ENCODE results near the gene INO80D. TPM values are rescaled to one million over a fixed set of nuclear protein-coding genes. Genes with fewer than 3 reads are reported as not detected.
"Not testable (repeated sequence)": the region's sequence is repeated elsewhere in the genome, so short reads cannot be mapped to it uniquely, and the experiment has no call there.

Gene INO80D
- total RNA-seq, 2 experiments from 2014 or later: 45.3 to 48.9 TPM

- H3K9me3 Mint-ChIP-seq: no peaks in the 10 kb centered on the region
- H3K27me3 Mint-ChIP-seq: no peaks in the 10 kb centered on the region
- no peak for ATAC-seq (ENCODE audit: poor library complexity)
- no peak overlapping the region for H3K27ac ChIP-seq (ENCODE audit: low read depth in 1 of 2, low read length in 2 of 2)
- H3K4me1 Mint-ChIP-seq (ENCODE audit: low read depth): no peaks in the 10 kb centered on the region
- H3K4me3 Mint-ChIP-seq: no peak overlapping the region
- no peaks in the 10 kb centered on the region for H3K36me3 Mint-ChIP-seq (ENCODE audit: low read depth)
- H3K27ac Mint-ChIP-seq: no peak overlapping the region
- no peaks in the 10 kb centered on the region for H3K36me3 ChIP-seq (ENCODE audit: insufficient read depth, low read length)
- ChIA-PET CTCF (interaction anchor here (0.6 kb wide), 1 partner anchor 14 kb away, joined by 4 read pairs; no protein-coding TSS in a partner anchor), POLR2A (no interaction called here)
- TF ChIP-seq CTCF (IDR thresholded peaks at IDR 0.05): no peak
- peak in 1 of 14 experiments; percentile 17 for DNase-seq
- no peaks in the 10 kb centered on the region for H3K4me1 ChIP-seq (ENCODE audit: insufficient read depth, low read length)
- no peak overlapping the region for H3K4me3 ChIP-seq (ENCODE audit: low read length)
- H3K27me3 ChIP-seq (ENCODE audit: control insufficient read depth in 1 of 2, insufficient read depth in 2 of 2, low read length in 2 of 2): no peaks in the 10 kb centered on the region
- intact Hi-C loops (cut with DNase I, micrococcal nuclease): no loop called here
- H3K9me3 ChIP-seq (ENCODE audit: control insufficient read depth in 1 of 2, insufficient read depth in 1 of 2, low read length in 2 of 2): no peaks in the 10 kb centered on the region
Measured at GRCh38 chr2:205984381-205984780, 101.6 kb downstream of the INO80D start.

DNA sequence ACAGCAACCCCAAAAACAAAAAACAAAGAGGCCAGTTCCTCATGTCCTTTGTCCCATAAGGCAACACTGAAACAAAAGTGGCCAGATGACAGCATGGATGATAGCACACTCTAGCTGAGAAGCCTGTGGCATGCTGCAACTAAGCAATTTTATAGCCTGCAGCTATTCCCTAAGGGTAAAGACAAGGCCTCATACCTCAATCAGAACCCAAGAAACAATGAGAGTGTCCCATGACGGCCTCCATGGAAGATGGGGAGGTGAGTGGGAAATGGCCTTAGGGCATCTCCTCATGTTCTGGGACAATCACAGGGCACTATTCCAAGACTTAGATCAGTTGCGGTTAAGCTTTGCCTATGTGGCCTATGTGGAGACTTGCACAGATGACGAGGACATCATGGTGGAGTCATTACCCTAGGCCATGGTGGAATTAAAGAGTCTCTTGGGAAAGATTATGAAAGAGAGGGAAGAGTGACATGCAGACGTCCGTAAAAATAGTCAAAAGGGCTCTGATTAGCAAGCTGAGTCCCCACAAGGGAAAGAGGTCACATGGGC is 103.1 kb downstream of the INO80D start:
- Histone ChIP-seq H3K4me1 (ENCODE audit: insufficient read depth, low read length) (no peaks in the 10 kb centered on the region), H3K27me3 (ENCODE audit: control insufficient read depth in 1 of 2, insufficient read depth in 2 of 2, low read length in 2 of 2) (no peaks in the 10 kb centered on the region), H3K9me3 (ENCODE audit: control insufficient read depth in 1 of 2, insufficient read depth in 1 of 2, low read length in 2 of 2) (no peaks in the 10 kb centered on the region), H3K4me3 (ENCODE audit: low read length) (no peak overlapping the region), H3K27ac (ENCODE audit: low read depth in 1 of 2, low read length in 2 of 2) (no peak overlapping the region), H3K36me3 (ENCODE audit: insufficient read depth, low read length) (no peaks in the 10 kb centered on the region)
- TF ChIP-seq CTCF (IDR thresholded peaks at IDR 0.05): no peak
- Mint-ChIP-seq H3K4me1 (ENCODE audit: low read depth) (no peaks in the 10 kb centered on the region), H3K27ac (no peak overlapping the region), H3K4me3 (no peak overlapping the region), H3K9me3 (no peaks in the 10 kb centered on the region), H3K36me3 (ENCODE audit: low read depth) (no peaks in the 10 kb centered on the region), H3K27me3 (no peaks in the 10 kb centered on the region)
- intact Hi-C loops (cut with DNase I, micrococcal nuclease): no loop called here
- ATAC-seq (ENCODE audit: poor library complexity): no peak
- POLR2A ChIA-PET: no interaction called here
- CTCF ChIA-PET: no interaction called here
- no peak for DNase-seq

DNA sequence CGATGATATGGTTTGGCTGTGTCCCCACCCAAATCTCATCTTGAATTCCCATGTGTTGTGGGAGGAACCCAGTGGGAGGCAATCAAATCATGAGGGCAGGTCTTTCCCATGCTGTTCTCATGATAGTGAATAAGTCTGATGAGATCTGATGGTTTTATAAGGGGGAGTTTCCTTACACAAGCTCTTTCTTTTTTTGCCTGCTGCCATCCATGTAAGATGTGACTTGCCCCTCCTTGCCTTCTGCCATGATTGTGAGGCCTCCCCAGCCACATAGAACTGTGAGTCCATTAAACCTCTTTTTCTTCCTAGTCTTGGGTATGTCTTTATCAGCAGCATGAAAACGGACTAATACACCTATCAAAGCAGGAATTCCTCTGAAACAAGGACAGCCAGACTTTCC is 107.2 kb downstream of the INO80D start:
- H3K9me3 ChIP-seq (ENCODE audit: control insufficient read depth in 1 of 2, insufficient read depth in 1 of 2, low read length in 2 of 2); H3K36me3 Mint-ChIP-seq (ENCODE audit: low read depth); H3K27ac ChIP-seq (ENCODE audit: low read depth in 1 of 2, low read length in 2 of 2); H3K4me3 ChIP-seq (ENCODE audit: low read length); H3K27me3 Mint-ChIP-seq; H3K4me3 Mint-ChIP-seq; POLR2A ChIA-PET; H3K36me3 ChIP-seq (ENCODE audit: insufficient read depth, low read length); ATAC-seq (ENCODE audit: poor library complexity); DNase-seq; intact Hi-C loops (cut with DNase I, micrococcal nuclease); H3K4me1 ChIP-seq (ENCODE audit: insufficient read depth, low read length); CTCF ChIA-PET; H3K9me3 Mint-ChIP-seq; H3K27me3 ChIP-seq (ENCODE audit: control insufficient read depth in 1 of 2, insufficient read depth in 2 of 2, low read length in 2 of 2); H3K4me1 Mint-ChIP-seq (ENCODE audit: low read depth); H3K27ac Mint-ChIP-seq: not testable (repeated sequence)

- H3K27me3 ChIP-seq (ENCODE audit: control insufficient read depth in 1 of 2, insufficient read depth in 2 of 2, low read length in 2 of 2); H3K4me3 ChIP-seq (ENCODE audit: low read length); H3K27me3 Mint-ChIP-seq; H3K4me1 ChIP-seq (ENCODE audit: insufficient read depth, low read length); H3K4me1 Mint-ChIP-seq (ENCODE audit: low read depth); DNase-seq; H3K9me3 Mint-ChIP-seq; intact Hi-C loops (cut with DNase I, micrococcal nuclease); CTCF ChIA-PET; H3K36me3 ChIP-seq (ENCODE audit: insufficient read depth, low read length); ATAC-seq (ENCODE audit: poor library complexity); H3K27ac Mint-ChIP-seq; H3K27ac ChIP-seq (ENCODE audit: low read depth in 1 of 2, low read length in 2 of 2); H3K4me3 Mint-ChIP-seq; H3K36me3 Mint-ChIP-seq (ENCODE audit: low read depth); H3K9me3 ChIP-seq (ENCODE audit: control insufficient read depth in 1 of 2, insufficient read depth in 1 of 2, low read length in 2 of 2); POLR2A ChIA-PET: not testable (repeated sequence)
Measured at GRCh38 chr2:205977699-205978098, 108.3 kb downstream of the INO80D start.

GRCh38 chr2:205976934-205977659 is 108.9 kb downstream of the INO80D start:
- H3K4me1 ChIP-seq (ENCODE audit: insufficient read depth, low read length); CTCF ChIA-PET; H3K9me3 Mint-ChIP-seq; DNase-seq; H3K4me3 Mint-ChIP-seq; H3K27me3 Mint-ChIP-seq; H3K36me3 ChIP-seq (ENCODE audit: insufficient read depth, low read length); H3K36me3 Mint-ChIP-seq (ENCODE audit: low read depth); ATAC-seq (ENCODE audit: poor library complexity); H3K27ac Mint-ChIP-seq; intact Hi-C loops (cut with DNase I, micrococcal nuclease); H3K27me3 ChIP-seq (ENCODE audit: control insufficient read depth in 1 of 2, insufficient read depth in 2 of 2, low read length in 2 of 2); H3K27ac ChIP-seq (ENCODE audit: low read depth in 1 of 2, low read length in 2 of 2); H3K4me1 Mint-ChIP-seq (ENCODE audit: low read depth); POLR2A ChIA-PET; H3K9me3 ChIP-seq (ENCODE audit: control insufficient read depth in 1 of 2, insufficient read depth in 1 of 2, low read length in 2 of 2); H3K4me3 ChIP-seq (ENCODE audit: low read length): not testable (repeated sequence)
